H1 (cell line): ENCODE data around the gene OCRL. TPM values are rescaled to one million over a fixed set of nuclear protein-coding genes. Genes with fewer than 3 reads are reported as not detected.

Experiments
- CTCF ChIA-PET: fragments of 300-600 bp; sonication (Branson Sonifier 250); formaldehyde crosslinking; loops from one replicate; lab custom pipeline; 2021; ENCODE audit not compliant: partially characterized antibody; lab: Charles Lee
- POLR2A ChIA-PET: fragments of 300-600 bp; sonication (Branson Sonifier 250); formaldehyde crosslinking; loops from one replicate; lab custom pipeline; 2021; ENCODE audit warnings: inconsistent platforms; ENCODE audit not compliant: partially characterized antibody; lab: Charles Lee
- DNase-seq, 2 experiments: peaks; one replicate each; pipeline versions ENCODE4 v3.0.0 to v3.0.0-alpha.2; 2010 to 2022; ENCODE audit warnings: low spot score in 2 of 2, low read depth in 1 of 2, mixed read lengths in 1 of 2
- FAIRE-seq: peaks from 2 replicates; lab custom pipeline; 2011; peaks lifted over from hg19 to GRCh38; lab: Jason Lieb, UNC
- H2AFZ ChIP-seq: 2 replicates; pipeline ENCODE4 v1.8.1; 2012; ENCODE audit warnings: low read length, inconsistent platforms
- H2AK5ac ChIP-seq: 2 replicates; pipeline ENCODE4 v1.6.1; 2013; ENCODE audit warnings: low read depth, low read length
- H2BK120ac ChIP-seq: replicated peaks from 2 replicates; pipeline ENCODE3; 2013; ENCODE audit warnings: low read depth, low read length, inconsistent platforms
- H2BK12ac ChIP-seq: 2 replicates; pipeline ENCODE4 v1.6.1; 2013; ENCODE audit warnings: low read depth, low read length
- H2BK15ac ChIP-seq: 2 replicates; pipeline ENCODE4 v1.6.1; 2013; ENCODE audit warnings: low read length
- H2BK20ac ChIP-seq: 2 replicates; pipeline ENCODE4 v1.6.1; 2013; ENCODE audit warnings: low read length
- H2BK5ac ChIP-seq: 2 replicates; pipeline ENCODE4 v1.6.1; 2013; ENCODE audit warnings: low read depth, low read length
- H3K14ac ChIP-seq: 2 replicates; pipeline ENCODE4 v1.6.1; 2013; ENCODE audit warnings: inconsistent platforms; ENCODE audit not compliant: insufficient read length
- H3K18ac ChIP-seq: 2 replicates; pipeline ENCODE4 v1.6.1; 2013; ENCODE audit warnings: low read length; ENCODE audit errors: extremely low read depth
- H3K23ac ChIP-seq: 2 replicates; pipeline ENCODE4 v1.6.1; 2013; ENCODE audit warnings: inconsistent platforms; ENCODE audit not compliant: insufficient read length
- H3K23me2 ChIP-seq: 2 replicates; pipeline ENCODE4 v1.6.1; 2013; ENCODE audit warnings: low read depth, low read length
- H3K27ac ChIP-seq: 2 replicates; pipeline ENCODE4 v1.6.1; 2011; ENCODE audit warnings: low read depth, low read length, inconsistent platforms
- H3K27me3 ChIP-seq, 4 experiments: replicated peaks in 1 of 4; 1 replicate in 1 of 4; 2 replicates in 3 of 4; pipeline versions ENCODE4 v1.6.1 to v1.8.1; 2011 to 2013; ENCODE audit warnings: low read length in 3 of 4, mild to moderate bottlenecking in 3 of 4, inconsistent platforms in 2 of 4, mixed read lengths in 2 of 4, moderate library complexity in 1 of 4; ENCODE audit not compliant: control insufficient read depth in 3 of 4, insufficient read depth in 3 of 4; ENCODE audit errors: extremely low read depth in 1 of 4
- H3K36me3 ChIP-seq, 4 experiments: 2 replicates each; pipeline versions ENCODE4 v1.6.1 to v1.8.1; 2011 to 2013; ENCODE audit warnings: mild to moderate bottlenecking in 4 of 4, low read length in 3 of 4, moderate library complexity in 2 of 4, control low read depth in 1 of 4, inconsistent platforms in 1 of 4; ENCODE audit not compliant: insufficient read depth in 4 of 4, control insufficient read depth in 2 of 4
- H3K4ac ChIP-seq: replicated peaks from 2 replicates; pipeline ENCODE3; 2013; ENCODE audit warnings: low read length, low read depth, mixed read lengths, inconsistent platforms; ENCODE audit not compliant: insufficient read length
- H3K4me1 ChIP-seq, 4 experiments: replicated peaks in 1 of 4; 1 replicate in 1 of 4; 2 replicates in 3 of 4; pipeline versions ENCODE4 v1.6.1 to v1.8.1; 2011 to 2013; ENCODE audit warnings: low read length in 3 of 4, inconsistent platforms in 2 of 4, mixed read lengths in 1 of 4; ENCODE audit not compliant: insufficient read depth in 4 of 4, control insufficient read depth in 3 of 4
- H3K4me2 ChIP-seq, 2 experiments: 2 replicates each; pipeline versions ENCODE4 v1.6.1 to v1.8.1; 2011 to 2013; ENCODE audit warnings: low read depth in 2 of 2, low read length in 2 of 2, control low read depth in 1 of 2, inconsistent platforms in 1 of 2, mild to moderate bottlenecking in 1 of 2; ENCODE audit not compliant: insufficient read depth in 1 of 2
- H3K4me3 ChIP-seq, 4 experiments: fragments of 200-600, 300-600 bp in 1 of 4; sonication (generic), shearing (Covaris generic), sonication (Bioruptor Twin) in 1 of 4; 2 replicates each; pipeline versions ENCODE4 v1.5.1 to v1.8.1; 2011 to 2016; ENCODE audit warnings: low read length in 4 of 4, low read depth in 3 of 4, control low read depth in 2 of 4, inconsistent platforms in 2 of 4, mild to moderate bottlenecking in 2 of 4, mixed read lengths in 1 of 4, moderate library complexity in 1 of 4; ENCODE audit not compliant: insufficient read depth in 2 of 4; ENCODE audit errors: extremely low read depth in 1 of 4
- H3K56ac ChIP-seq: replicated peaks from 2 replicates; pipeline ENCODE3; 2013; ENCODE audit warnings: low read depth, mild to moderate bottlenecking, mixed read lengths, low read length, inconsistent platforms; ENCODE audit not compliant: insufficient read length
- H3K79me1 ChIP-seq: 2 replicates; pipeline ENCODE4 v1.6.1; 2013; ENCODE audit warnings: low read depth, low read length, control low read depth
- H3K79me2 ChIP-seq, 2 experiments: 2 replicates each; pipeline versions ENCODE4 v1.6.1 to v1.8.1; 2012 to 2013; ENCODE audit warnings: low read length in 2 of 2, mild to moderate bottlenecking in 2 of 2, inconsistent platforms in 1 of 2; ENCODE audit not compliant: insufficient read depth in 2 of 2, control insufficient read depth in 1 of 2
- H3K9ac ChIP-seq, 4 experiments: replicated peaks in 1 of 4; 1 replicate in 1 of 4; 2 replicates in 3 of 4; pipeline versions ENCODE4 v1.6.1 to v1.8.1; 2011 to 2013; ENCODE audit warnings: low read depth in 3 of 4, low read length in 3 of 4, control low read depth in 2 of 4, mild to moderate bottlenecking in 2 of 4, moderate library complexity in 2 of 4, inconsistent platforms in 1 of 4; ENCODE audit errors: extremely low read depth in 1 of 4
- H3K9me3 ChIP-seq, 2 experiments: 2 replicates each; pipeline versions ENCODE4 v1.6.1 to v1.8.1; 2012 to 2013; ENCODE audit warnings: mild to moderate bottlenecking in 2 of 2, moderate library complexity in 2 of 2, control low read depth in 1 of 2, inconsistent platforms in 1 of 2, low read depth in 1 of 2, low read length in 1 of 2, mixed read lengths in 1 of 2; ENCODE audit not compliant: insufficient read depth in 2 of 2
- H4K20me1 ChIP-seq, 2 experiments: replicated peaks in 1 of 2; 2 replicates each; pipeline versions ENCODE3 to v1.8.1; 2011 to 2013; ENCODE audit warnings: inconsistent platforms in 2 of 2, low read length in 2 of 2, mild to moderate bottlenecking in 1 of 2; ENCODE audit not compliant: insufficient read depth in 2 of 2, control insufficient read depth in 1 of 2
- H4K5ac ChIP-seq: 2 replicates; pipeline ENCODE4 v1.6.1; 2013; ENCODE audit warnings: low read length, low read depth, mixed read lengths, inconsistent platforms; ENCODE audit not compliant: insufficient read length
- H4K8ac ChIP-seq: 2 replicates; pipeline ENCODE4 v1.8.0; 2013; ENCODE audit warnings: mild to moderate bottlenecking, moderate library complexity, low read length, inconsistent platforms; ENCODE audit not compliant: insufficient read depth; ENCODE audit errors: extremely low read depth
- H4K91ac ChIP-seq: replicated peaks from 2 replicates; pipeline ENCODE3; 2013; ENCODE audit warnings: low read length, mixed read lengths, inconsistent platforms; ENCODE audit not compliant: insufficient read length
- BRCA1 ChIP-seq: IDR thresholded peaks from 2 replicates; pipeline ENCODE4 v1.6.1; 2012; ENCODE audit warnings: low read depth, low read length, improper control_type of control experiment
- CBX5 ChIP-seq: fragments of 300-800, 300-1000 bp; sonication (generic); IDR thresholded peaks from 2 replicates; pipeline ENCODE4 v1.7.1; 2016; ENCODE audit warnings: antibody characterized with exemption, low read length, low read depth
- CHD1 ChIP-seq: IDR thresholded peaks from 2 replicates; pipeline ENCODE4 v1.6.1; 2012; ENCODE audit warnings: low read depth, low read length, improper control_type of control experiment
- FOSL1 ChIP-seq: IDR thresholded peaks from 2 replicates; pipeline ENCODE4 v1.6.1; 2011; ENCODE audit warnings: mild to moderate bottlenecking, low read depth, low read length, moderate library complexity; ENCODE audit not compliant: insufficient read depth
- SP1 ChIP-seq: IDR thresholded peaks from 2 replicates; pipeline ENCODE4 v1.6.1; 2011; ENCODE audit warnings: low read depth, low read length
- WGBS, 2 experiments: shearing (Covaris generic) in 1 of 2; methylation state at CpG; one replicate each; pipeline versions ENCODE4 v1.1.6 to v1.1.7; 2013 to 2015; ENCODE audit warnings: low lambda C conversion rate in 2 of 2, mixed read lengths in 2 of 2, inconsistent platforms in 1 of 2, low coverage in 1 of 2, missing lambda C conversion rate in 1 of 2; ENCODE audit not compliant: insufficient replicate concordance in 2 of 2, insufficient coverage in 1 of 2, insufficient read length in 1 of 2; ENCODE audit errors: extremely low coverage in 1 of 2, missing lambda C conversion rate in 1 of 2; 5-methylcytosine and 5-hydroxymethylcytosine counted together
- polyA plus RNA-seq, 7 experiments: library from polyadenylated mRNA; depleted of rRNA in 3 of 7; stranded (reverse) in 5 of 7; unstranded in 2 of 7; fragments of >200 nt in 5 of 7; fragments of 200-250 nt in 2 of 7; gene quantifications; 1 replicate in 5 of 7; 2 replicates in 1 of 7; 4 replicates in 1 of 7; pipeline versions ENCODE4 v1.2.1 to v1.2.3, GENCODE V29; 2011 to 2013; ENCODE audit warnings: missing spikeins in 2 of 7, mixed read lengths in 2 of 7
- total RNA-seq: library from RNA; stranded (reverse); fragmentation: NEBNext Ultra II Directional; extraction: Animal tissue kit (Norgen Biotek cat#: 25700); gene quantifications from 2 replicates; pipeline ENCODE4 v1.2.1, GENCODE V29; 2021

The OCRL gene
- total and polyA plus RNA-seq, 2 of the 8 experiments (the other 6 are each of a cell fraction or from before 2014, with no cell fraction given), result 12.7 to 15.1 TPM

DNA sequence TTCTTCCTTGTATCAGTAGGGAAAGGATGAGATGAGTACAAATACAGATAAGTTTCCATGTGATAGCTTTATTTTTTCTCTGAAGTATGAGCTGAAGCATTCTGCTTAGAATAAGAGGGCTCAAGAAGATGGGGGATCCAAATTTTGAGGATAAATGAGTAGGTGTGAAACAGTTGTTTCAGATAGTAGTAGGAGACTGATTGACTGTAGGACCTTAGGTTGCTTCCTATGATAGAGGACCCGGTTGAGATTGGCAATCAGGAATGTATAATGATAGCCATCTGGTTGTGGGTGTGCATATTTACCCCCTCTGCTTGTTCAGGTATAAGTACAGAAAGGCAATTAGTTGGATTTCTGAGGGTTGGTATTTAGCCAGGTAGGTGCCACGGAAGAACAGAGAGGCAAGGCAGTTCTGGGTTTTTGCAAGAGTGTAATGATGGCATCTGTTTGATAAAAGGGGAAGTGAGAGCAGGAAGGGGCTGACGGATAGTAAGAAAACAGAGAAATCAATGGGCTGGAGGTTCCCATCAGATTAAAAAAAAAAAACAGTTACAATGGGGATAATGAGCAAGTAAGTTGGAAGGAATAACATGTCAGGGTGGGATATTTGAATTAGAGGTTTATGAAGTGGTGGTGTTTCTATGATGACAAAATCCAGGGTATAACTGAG is 13.7 kb downstream of the OCRL start:
- H3K23me2 ChIP-seq, result no peaks in the 10 kb centered on the region
- no peak overlapping the region for H3K4me2 ChIP-seq
- no peak for FAIRE-seq
- no peaks in the 10 kb centered on the region for H3K79me1 ChIP-seq
- H2BK15ac ChIP-seq, result no peak overlapping the region
- no peak overlapping the region for H3K56ac ChIP-seq
- H2BK20ac ChIP-seq, result no peak overlapping the region
- no peak overlapping the region for H3K23ac ChIP-seq
- H3K18ac ChIP-seq, result no peak overlapping the region
- H3K4me1 ChIP-seq, result no peaks in the 10 kb centered on the region
- H4K91ac ChIP-seq, result no peak overlapping the region
- no peak overlapping the region for H3K27ac ChIP-seq
- no peaks in the 10 kb centered on the region for H3K79me2 ChIP-seq
- no peak overlapping the region for H2BK12ac ChIP-seq
- H4K20me1 ChIP-seq, result no peaks in the 10 kb centered on the region
- H3K14ac ChIP-seq, result no peak overlapping the region
- no peak for DNase-seq
- no peak overlapping the region for H4K8ac ChIP-seq
- ChIA-PET POLR2A (interaction anchor here (1.1 kb wide), 1 partner anchor 12 kb away, joined by 3 read pairs; no protein-coding TSS in a partner anchor), CTCF (interaction anchor here (1.5 kb wide), 1 partner anchor 14 kb away, joined by 3 read pairs; no protein-coding TSS in a partner anchor)
- H3K9ac ChIP-seq, result no peak overlapping the region
- 91% methylated on average over 3 of the region's 3 CpGs; no CpG with 5 or more reads in 1 of the 2 experiments for WGBS, 2 experiments
- H3K27me3 ChIP-seq, result no peaks in the 10 kb centered on the region
- H3K4ac ChIP-seq, result no peak overlapping the region
- no peak overlapping the region for H2AK5ac ChIP-seq
- H3K36me3 ChIP-seq, result peaks cover 0 to 23% (median 6%) of the 10 kb centered on the region in 4 experiments; a peak in 3 of 8 replicates
- no peak overlapping the region for H4K5ac ChIP-seq
- no peak overlapping the region for H3K4me3 ChIP-seq
- H2AFZ ChIP-seq, result no peak overlapping the region
- H2BK120ac ChIP-seq, result no peak overlapping the region
- no peaks in the 10 kb centered on the region for H3K9me3 ChIP-seq
- no peak overlapping the region for H2BK5ac ChIP-seq
- no peak for TF ChIP-seq FOSL1
- TF ChIP-seq BRCA1, result no peak
- no peak for TF ChIP-seq CBX5
- no peak for TF ChIP-seq CHD1
- no peak for TF ChIP-seq SP1
